ENCODE results near the gene TAF8.

The TAF8 gene

GRCh38 chr6:42100029-42100901, 49.9 kb downstream of the TAF8 start:
- DNase-seq, result peak; percentile 80

GRCh38 chr6:42101186-42101657, 50.9 kb downstream of the TAF8 start:
- DNase-seq, result no peak

GRCh38 chr6:42103216-42103615, 52.9 kb downstream of the TAF8 start:
- no peak for DNase-seq

- no peak for DNase-seq
Observed at GRCh38 chr6:42103753-42104094, 53.4 kb downstream of the TAF8 start.

- peak; percentile 85 for DNase-seq
Observed at GRCh38 chr6:42104095-42104803, 53.9 kb downstream of the TAF8 start.

GRCh38 chr6:42104804-42105125, 54.4 kb downstream of the TAF8 start:
- DNase-seq, result no peak

- DNase-seq, result no peak
Observed at GRCh38 chr6:42105156-42105648, 54.9 kb downstream of the TAF8 start.

GRCh38 chr6:42105709-42106108, 55.4 kb downstream of the TAF8 start:
- DNase-seq, result no peak

- DNase-seq, result no peak
Observed at GRCh38 chr6:42106112-42107023, 56.0 kb downstream of the TAF8 start.

- no peak for DNase-seq
Observed at GRCh38 chr6:42108071-42108470, 57.7 kb downstream of the TAF8 start.

- no peak for DNase-seq
Observed at GRCh38 chr6:42110683-42111082, 60.4 kb downstream of the TAF8 start.

- no peak for DNase-seq
Observed at GRCh38 chr6:42112351-42112750, 62.0 kb downstream of the TAF8 start.

- DNase-seq, result no peak
Observed at GRCh38 chr6:42113936-42114636, 63.8 kb downstream of the TAF8 start.

- DNase-seq, result no peak
Observed at GRCh38 chr6:42117843-42118161, 67.5 kb downstream of the TAF8 start.

- DNase-seq, result no peak
Observed at GRCh38 chr6:42118162-42119001, 68.1 kb downstream of the TAF8 start.

GRCh38 chr6:42120895-42121865, 70.9 kb downstream of the TAF8 start:
- DNase-seq, result no peak

- DNase-seq, result no peak
Observed at GRCh38 chr6:42123379-42124103, 73.2 kb downstream of the TAF8 start.

GRCh38 chr6:42124223-42124836, 74.0 kb downstream of the TAF8 start:
- DNase-seq, result no peak

- DNase-seq, result no peak
Observed at GRCh38 chr6:42125231-42125630, 74.9 kb downstream of the TAF8 start.

Measured in activated CD4-positive, alpha-beta T cell treated with anti-CD3 and anti-CD28 coated beads, Interleukin-10, Interleukin-2, amounts not matched to agents 100 ng/mL and 50 ng/mL, durations not matched to agents 16 hours and 8 hours (primary cell).